Brain pericyte (primary cell): ENCODE measurements around the gene MRAS.
"Not testable (repeated sequence)": the region's sequence is repeated elsewhere in the genome, so short reads cannot be mapped to it uniquely, and the experiment has no call there.

ENCODE experiments used
- DNase-seq: peaks from one replicate; pipeline ENCODE4 v3.0.0-alpha.2; 2012; ENCODE audit warnings: low read depth, low spot score

The MRAS gene

GRCh38 chr3:138418601-138419206 is 70.3 kb downstream of the MRAS start:
- DNase-seq: no peak

DNA sequence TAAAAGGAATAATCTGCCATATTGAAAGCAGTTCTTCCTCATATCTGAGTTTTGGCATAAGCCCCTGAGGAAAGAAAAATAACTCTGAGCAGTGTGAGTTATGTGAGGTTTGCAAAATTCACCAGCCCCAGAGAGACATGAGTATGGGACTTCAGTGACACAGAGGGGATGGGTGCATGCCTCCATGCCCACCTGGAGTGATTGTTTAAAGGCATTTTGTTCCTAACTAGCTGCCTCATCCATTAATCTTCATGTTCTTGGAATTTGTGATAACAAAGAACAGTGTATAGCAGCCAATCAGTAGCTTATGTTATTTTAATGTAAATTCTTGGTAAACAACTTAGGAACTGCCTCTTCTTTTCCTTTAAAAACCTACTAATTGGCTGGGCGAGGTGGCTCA is 74.9 kb downstream of the MRAS start:
- no peak for DNase-seq

DNA sequence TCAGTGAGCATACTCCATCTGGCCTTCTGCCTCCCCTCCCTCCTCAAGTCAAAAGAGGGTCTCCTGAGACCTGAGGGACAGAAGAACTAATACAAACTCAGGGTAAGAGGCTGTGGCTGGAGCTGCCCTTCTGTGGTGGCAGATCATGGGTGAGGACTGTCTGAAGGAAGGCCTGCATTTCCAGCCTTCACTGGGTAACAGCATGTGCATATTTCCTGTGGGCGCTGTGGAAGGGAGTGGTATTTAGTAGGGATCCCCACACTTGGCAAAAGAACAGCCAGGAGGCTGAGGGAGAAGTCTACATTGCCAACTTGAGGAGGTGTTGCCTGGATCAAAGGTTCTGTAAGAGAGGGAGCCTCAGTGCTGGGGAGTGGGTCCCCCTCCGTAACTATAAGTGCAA is 75.9 kb downstream of the MRAS start:
- no peak for DNase-seq

- no peak for DNase-seq
Observed at GRCh38 chr3:138426211-138426610, 77.8 kb downstream of the MRAS start.

DNA sequence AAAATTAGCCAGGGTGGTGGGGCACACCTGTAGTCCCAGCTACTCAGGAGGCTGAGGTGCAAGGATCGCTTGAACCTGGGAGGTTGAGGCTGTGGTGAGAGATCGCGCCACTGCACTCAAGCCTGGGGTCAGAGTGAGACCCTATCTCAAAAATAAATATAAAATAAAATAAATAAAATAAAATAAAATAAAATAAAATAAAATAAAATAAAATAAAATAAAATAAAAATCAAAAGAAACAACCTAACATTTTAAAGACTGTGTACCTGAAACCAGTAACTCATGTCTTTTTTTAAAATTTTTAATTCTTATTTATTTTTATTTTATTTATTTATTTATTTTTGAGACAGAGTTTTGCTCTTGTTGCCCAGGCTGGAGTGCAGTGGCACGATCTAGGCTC is 78.4 kb downstream of the MRAS start:
- DNase-seq: not testable (repeated sequence)

GRCh38 chr3:138429665-138430064 is 81.3 kb downstream of the MRAS start:
- no peak for DNase-seq

- no peak for DNase-seq
Observed at GRCh38 chr3:138432576-138433240, 84.3 kb downstream of the MRAS start.

GRCh38 chr3:138433892-138434275 is 85.5 kb downstream of the MRAS start:
- DNase-seq: no peak

DNA sequence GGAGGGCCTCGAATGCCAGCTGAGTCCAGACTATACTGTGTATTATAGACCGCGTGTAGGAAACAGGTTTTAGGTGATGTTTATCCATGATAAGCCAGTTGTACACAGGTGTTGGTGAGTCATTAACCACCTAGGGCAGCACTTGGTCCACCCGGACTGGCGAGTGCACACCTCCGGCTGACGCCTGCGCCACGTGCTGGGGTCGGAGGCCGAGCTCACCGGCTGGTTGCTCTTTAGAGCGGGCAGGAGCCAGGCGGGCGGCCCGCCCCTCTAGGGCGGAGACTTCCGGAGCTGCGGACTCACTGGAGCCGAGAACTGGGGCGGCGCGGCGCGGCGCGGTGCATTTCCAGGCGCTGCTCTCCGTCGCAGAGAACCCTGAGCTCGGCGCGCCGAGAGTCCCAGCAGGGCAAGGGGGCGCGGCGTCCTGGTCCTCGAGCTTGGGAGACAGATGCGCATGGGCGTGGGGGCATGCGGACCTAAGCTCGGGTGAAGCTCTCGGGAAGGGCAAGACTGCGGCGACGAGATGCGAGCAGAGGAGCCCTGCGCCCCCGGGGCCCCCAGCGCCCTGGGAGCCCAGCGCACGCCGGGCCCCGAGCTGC is 86.0 kb downstream of the MRAS start, which contains the start of gene ESYT3:
ESYT3 (plus strand) TSS at position 341 of the 599 bp plus-strand sequence; CDS start at position 524, 183 bp downstream.
- no peak for DNase-seq

GRCh38 chr3:138434875-138435772 is 86.7 kb downstream of the MRAS start:
- DNase-seq: no peak

- no peak for DNase-seq
Observed at GRCh38 chr3:138435840-138436239, 87.5 kb downstream of the MRAS start.

DNA sequence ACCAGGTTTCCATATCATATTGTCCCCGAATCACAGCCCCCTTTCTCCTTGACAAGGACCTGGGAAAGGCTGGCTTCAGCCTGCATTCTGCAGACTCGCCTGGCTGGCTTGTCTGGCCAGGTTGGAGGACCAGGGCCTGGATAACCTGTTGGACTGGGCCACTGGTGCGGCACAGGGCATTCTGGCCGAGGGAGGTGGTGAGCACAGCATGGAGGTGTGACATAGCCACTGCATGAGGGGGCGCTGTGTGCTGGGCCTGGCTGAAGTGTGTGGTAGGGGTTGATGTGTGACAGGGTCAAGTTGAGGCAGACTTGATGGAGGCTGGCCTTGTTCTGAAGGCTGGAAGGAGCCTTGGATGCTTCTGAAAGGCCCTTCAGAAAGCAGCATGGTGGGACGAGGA is 88.9 kb downstream of the MRAS start:
- DNase-seq: no peak

- no peak for DNase-seq
Observed at GRCh38 chr3:138438896-138439295, 90.5 kb downstream of the MRAS start.

DNA sequence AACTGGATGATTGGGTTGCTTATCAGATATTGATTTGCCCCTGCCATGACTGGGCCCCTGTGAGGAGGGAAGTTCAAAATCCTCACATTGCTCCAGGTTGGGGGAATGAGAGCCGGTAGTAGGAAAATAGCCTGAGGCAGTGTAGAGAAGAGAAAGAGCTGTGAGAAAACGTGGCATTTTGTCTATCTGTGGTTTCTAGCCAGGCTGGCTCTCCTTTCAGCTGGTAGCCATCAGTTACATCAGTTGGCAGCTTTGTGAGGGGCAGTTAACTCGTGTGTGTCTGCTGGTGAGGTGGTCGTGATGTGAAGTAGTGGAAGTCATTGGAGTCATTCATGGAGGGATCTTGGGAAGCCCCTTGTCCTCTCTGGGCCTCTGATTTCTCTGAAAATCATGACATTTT is 91.3 kb downstream of the MRAS start:
- no peak for DNase-seq

- no peak for DNase-seq
Observed at GRCh38 chr3:138440121-138440521, 91.7 kb downstream of the MRAS start.

GRCh38 chr3:138440596-138440995 is 92.2 kb downstream of the MRAS start:
- DNase-seq: no peak

GRCh38 chr3:138441256-138441655 is 92.9 kb downstream of the MRAS start:
- no peak for DNase-seq

- no peak for DNase-seq
Observed at GRCh38 chr3:138441742-138442141, 93.4 kb downstream of the MRAS start.

DNA sequence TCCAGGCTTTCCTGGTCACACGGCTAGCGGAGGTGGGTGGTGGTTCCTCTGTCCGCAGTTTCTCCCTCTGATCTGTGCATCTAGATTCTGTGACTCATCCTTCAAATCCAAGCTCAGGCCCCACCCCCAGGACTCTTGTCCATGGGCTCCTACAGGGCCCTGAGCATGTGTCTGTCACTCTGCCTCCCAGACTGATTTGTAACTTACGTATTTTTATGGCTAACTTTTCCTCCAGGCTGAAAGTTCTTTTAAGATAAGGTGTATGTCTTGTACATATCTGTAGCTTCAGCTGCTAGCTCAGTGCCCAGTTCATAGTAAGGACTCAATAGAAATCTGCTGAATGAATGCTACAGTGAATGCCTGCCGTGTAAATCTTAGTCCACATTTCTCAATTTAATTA is 94.1 kb downstream of the MRAS start:
- no peak for DNase-seq

GRCh38 chr3:138443091-138443490 is 94.7 kb downstream of the MRAS start:
- DNase-seq: no peak

DNA sequence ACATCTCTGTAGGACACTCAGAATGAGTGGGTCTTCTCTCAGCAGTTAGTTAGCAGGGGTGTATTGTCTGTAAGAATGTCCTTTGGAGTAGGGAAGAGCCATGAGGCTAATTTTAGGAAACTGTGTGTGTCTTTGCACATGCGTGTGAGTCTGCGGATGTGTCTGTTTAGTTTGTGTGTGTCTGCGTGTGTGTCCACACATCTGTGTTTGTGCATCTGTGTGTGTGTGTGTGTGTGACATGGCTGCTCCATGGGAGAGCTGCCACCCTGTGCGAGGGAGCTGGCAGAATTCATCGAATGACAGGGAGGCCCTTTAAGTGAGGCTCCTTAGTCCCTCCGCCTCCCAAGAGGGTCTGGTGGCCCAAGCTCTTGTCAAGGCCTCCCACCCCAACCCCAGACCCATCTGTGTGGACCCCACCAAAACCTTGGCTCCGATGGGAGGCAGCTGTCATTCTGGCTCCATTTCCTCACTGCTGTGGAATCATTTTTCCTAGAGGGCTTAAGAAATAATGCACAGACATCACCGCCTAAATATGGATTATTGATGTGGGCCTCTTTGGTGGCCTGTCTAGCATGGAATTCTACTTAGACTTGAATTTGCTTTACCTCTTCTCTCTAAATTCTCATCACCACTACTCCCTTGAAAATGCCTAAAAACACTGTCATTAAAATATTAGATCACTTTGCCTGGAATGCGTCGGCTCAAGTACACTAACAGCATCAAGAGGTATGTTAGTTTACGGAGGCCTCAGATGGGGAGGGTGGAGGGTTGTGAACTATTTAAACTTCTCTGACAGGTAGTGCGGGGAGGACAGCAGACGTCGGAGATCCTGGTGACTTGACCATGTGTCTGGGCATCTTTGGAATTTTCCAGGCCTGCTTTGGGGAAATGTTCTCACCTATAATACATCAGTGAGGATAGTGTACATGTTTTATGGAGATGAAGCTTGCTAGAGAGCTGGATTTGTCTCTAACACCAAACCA is 95.4 kb downstream of the MRAS start:
- DNase-seq: no peak
